HepG2 (cell line): ENCODE measurements around the gene FAM222B. TPM values are rescaled to one million over a fixed set of nuclear protein-coding genes. Genes with fewer than 3 reads are reported as not detected.
A peak's percentile ranks its signal among the peaks of the same experiment; 100 is the strongest.

Experiments
- CREB1 ChIP-seq, 2 experiments: fragments of 450-650 bp in 1 of 2; IDR thresholded peaks; 2 replicates each; pipeline ENCODE4 v1.6.1; 2016 to 2017; ENCODE audit warnings: control low read depth in 1 of 2, mild to moderate bottlenecking in 1 of 2, missing compliant biosample characterization in 1 of 2, missing genetic modification characterization in 1 of 2
- ELF1 ChIP-seq: sonication (generic); formaldehyde crosslinking; IDR thresholded peaks from 2 replicates; pipeline ENCODE4 v1.4.0; 2020; ENCODE audit warnings: missing genetic modification reagents
- HOXA9 ChIP-seq: sonication (generic); formaldehyde crosslinking; IDR thresholded peaks from 2 replicates; pipeline ENCODE4 v1.8.1; 2022; ENCODE audit warnings: missing genetic modification reagents, mild to moderate bottlenecking, moderate library complexity, borderline replicate concordance
- PHF21A ChIP-seq: sonication (generic); formaldehyde crosslinking; IDR thresholded peaks from 2 replicates; pipeline ENCODE4 v1.5.0; 2020; ENCODE audit warnings: mild to moderate bottlenecking, missing genetic modification reagents
- RARG ChIP-seq: sonication (generic); formaldehyde crosslinking; IDR thresholded peaks from 2 replicates; pipeline ENCODE4 v1.4.0; 2020; ENCODE audit warnings: low read depth, mild to moderate bottlenecking, missing genetic modification reagents
- SP2 ChIP-seq: sonication (generic); formaldehyde crosslinking; IDR thresholded peaks from 2 replicates; pipeline ENCODE4 v1.5.1; 2020; ENCODE audit warnings: mild to moderate bottlenecking, missing genetic modification reagents
- ZNF552 ChIP-seq: sonication (generic); formaldehyde crosslinking; IDR thresholded peaks from 2 replicates; pipeline ENCODE4 v1.9.0; 2022; ENCODE audit warnings: missing genetic modification reagents, mild to moderate bottlenecking, borderline replicate concordance
- ZNF652 ChIP-seq: IDR thresholded peaks from 2 replicates; pipeline ENCODE4 v1.6.1; 2016; ENCODE audit warnings: low read depth, borderline replicate concordance
- ZNF772 ChIP-seq: sonication (generic); formaldehyde crosslinking; IDR thresholded peaks from 2 replicates; pipeline ENCODE4 v1.5.0; 2020; ENCODE audit warnings: mild to moderate bottlenecking, missing genetic modification reagents
- ZNF878 ChIP-seq: sonication (generic); formaldehyde crosslinking; IDR thresholded peaks from 2 replicates; pipeline ENCODE4 v1.8.1; 2023; ENCODE audit warnings: mild to moderate bottlenecking, missing genetic modification reagents, moderate library complexity
- polyA plus RNA-seq, 8 experiments: library from polyadenylated mRNA; depleted of rRNA in 3 of 8; stranded (reverse) in 7 of 8; unstranded in 1 of 8; fragments of >200 nt; fragmentation: Illumina TruSeq in 4 of 8; extraction: Trizol in 4 of 8; gene quantifications; 2 replicates each; pipeline versions ENCODE4 v1.2.1 to v1.2.3, GENCODE V29; 2011 to 2016; ENCODE audit warnings: low read depth in 4 of 8, missing spikeins in 1 of 8, mixed read lengths in 1 of 8; ENCODE audit not compliant: insufficient read depth in 1 of 8
- total RNA-seq, 5 experiments: library from RNA; depleted of rRNA; stranded (reverse); fragments of >200 nt; fragmentation: Illumina TruSeq; extraction: Trizol; gene quantifications; 2 replicates each; pipeline ENCODE4 v1.2.3, GENCODE V29; 2016; ENCODE audit warnings: low read depth in 1 of 5
- TF ChIP-seq, protein P1 (sequence below): sonication (generic); formaldehyde crosslinking; IDR thresholded peaks from 2 replicates; pipeline ENCODE4 v1.5.0; 2020; ENCODE audit warnings: mild to moderate bottlenecking, missing genetic modification reagents
- TF ChIP-seq, protein P2 (sequence below): sonication (generic); formaldehyde crosslinking; IDR thresholded peaks from 2 replicates; pipeline ENCODE4 v1.9.0; 2021; ENCODE audit warnings: missing genetic modification reagents, borderline replicate concordance
- TF ChIP-seq, protein P3 (sequence below): sonication (generic); formaldehyde crosslinking; IDR thresholded peaks from 2 replicates; pipeline ENCODE4 v1.4.0; 2020; ENCODE audit warnings: missing genetic modification reagents, borderline replicate concordance
- TF ChIP-seq, protein P4 (sequence below): sonication (generic); IDR thresholded peaks from 2 replicates; pipeline ENCODE4 v1.6.1; 2016; ENCODE audit warnings: low read depth, borderline replicate concordance
- TF ChIP-seq, protein P5 (sequence below): sonication (generic); formaldehyde crosslinking; IDR thresholded peaks from 2 replicates; pipeline ENCODE4 v1.4.0; 2020; ENCODE audit warnings: missing genetic modification reagents; ENCODE audit errors: not compliant biosample characterization

Gene FAM222B
- total and polyA plus RNA-seq, 2 of the 13 experiments (the other 11 are each of a cell fraction or from before 2014, with no cell fraction given): 3.5 to 7.3 TPM

DNA sequence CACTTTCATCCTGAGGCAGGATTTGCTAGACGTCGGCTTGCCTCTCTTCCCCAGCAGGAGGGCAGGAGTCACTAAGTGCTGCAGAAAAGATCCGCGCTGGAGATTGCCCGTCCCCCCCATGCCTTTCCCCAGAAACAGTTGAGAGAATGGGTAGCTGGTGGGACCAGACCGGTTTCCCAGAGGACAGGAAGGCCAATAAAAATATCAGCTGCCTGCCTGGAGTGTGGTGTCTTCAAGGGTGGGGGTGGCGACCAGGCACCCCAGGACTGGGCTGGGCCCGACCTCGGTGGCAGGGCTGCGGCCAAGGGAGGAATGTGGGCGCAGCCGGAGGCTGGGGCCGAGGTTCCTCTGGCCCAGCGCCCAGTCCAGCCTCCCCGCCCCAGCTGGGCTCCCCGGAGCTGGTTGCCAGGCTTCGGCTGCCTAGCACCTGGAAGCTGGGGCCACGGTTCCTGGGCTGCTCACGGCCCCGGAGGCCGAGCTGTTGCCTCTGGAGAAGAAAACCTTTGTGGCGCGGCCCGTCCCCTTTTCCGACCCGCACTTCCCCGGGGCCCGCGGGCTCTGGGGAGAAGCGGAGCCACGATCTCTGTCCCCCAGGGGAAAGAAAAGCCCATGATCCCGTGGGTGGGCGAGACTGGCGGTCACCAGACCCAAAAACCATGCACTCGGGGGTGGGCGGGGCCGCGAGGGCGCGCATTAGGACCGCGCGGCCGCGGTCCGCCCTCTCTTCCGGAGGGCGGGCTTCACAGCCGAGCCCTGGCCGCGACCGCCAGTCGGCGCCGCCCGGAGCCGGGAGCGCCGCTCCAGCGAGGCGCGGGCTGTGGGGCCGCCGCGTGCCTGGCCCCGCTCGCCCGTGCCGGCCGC is 99.1 kb downstream of the FAM222B start, which contains the start of gene TRAF4 (continued):
- TF ChIP-seq, protein P1, sequence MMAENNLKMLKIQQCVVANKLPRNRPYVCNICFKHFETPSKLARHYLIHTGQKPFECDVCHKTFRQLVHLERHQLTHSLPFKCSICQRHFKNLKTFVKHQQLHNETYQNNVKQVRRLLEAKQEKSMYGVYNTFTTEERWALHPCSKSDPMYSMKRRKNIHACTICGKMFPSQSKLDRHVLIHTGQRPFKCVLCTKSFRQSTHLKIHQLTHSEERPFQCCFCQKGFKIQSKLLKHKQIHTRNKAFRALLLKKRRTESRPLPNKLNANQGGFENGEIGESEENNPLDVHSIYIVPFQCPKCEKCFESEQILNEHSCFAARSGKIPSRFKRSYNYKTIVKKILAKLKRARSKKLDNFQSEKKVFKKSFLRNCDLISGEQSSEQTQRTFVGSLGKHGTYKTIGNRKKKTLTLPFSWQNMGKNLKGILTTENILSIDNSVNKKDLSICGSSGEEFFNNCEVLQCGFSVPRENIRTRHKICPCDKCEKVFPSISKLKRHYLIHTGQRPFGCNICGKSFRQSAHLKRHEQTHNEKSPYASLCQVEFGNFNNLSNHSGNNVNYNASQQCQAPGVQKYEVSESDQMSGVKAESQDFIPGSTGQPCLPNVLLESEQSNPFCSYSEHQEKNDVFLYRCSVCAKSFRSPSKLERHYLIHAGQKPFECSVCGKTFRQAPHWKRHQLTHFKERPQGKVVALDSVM (CRISPR knock-in tag): peak; percentile 66
- TF ChIP-seq ZNF878 (CRISPR knock-in tag) (no peak), ELF1 (CRISPR knock-in tag) (no peak), CREB1 (IDR thresholded peaks at IDR 0.05) (no peak), CREB1 (CRISPR knock-in tag; IDR thresholded peaks at IDR 0.05) (no peak), ZNF772 (CRISPR knock-in tag) (no peak), HOXA9 (CRISPR knock-in tag) (no peak), PHF21A (CRISPR knock-in tag) (no peak; the same call in 1 of the 2 replicates), ZNF652 (no peak), ZNF552 (no peak), SP2 (CRISPR knock-in tag) (no peak), RARG (CRISPR knock-in tag) (no peak)
- TF ChIP-seq, protein P2, sequence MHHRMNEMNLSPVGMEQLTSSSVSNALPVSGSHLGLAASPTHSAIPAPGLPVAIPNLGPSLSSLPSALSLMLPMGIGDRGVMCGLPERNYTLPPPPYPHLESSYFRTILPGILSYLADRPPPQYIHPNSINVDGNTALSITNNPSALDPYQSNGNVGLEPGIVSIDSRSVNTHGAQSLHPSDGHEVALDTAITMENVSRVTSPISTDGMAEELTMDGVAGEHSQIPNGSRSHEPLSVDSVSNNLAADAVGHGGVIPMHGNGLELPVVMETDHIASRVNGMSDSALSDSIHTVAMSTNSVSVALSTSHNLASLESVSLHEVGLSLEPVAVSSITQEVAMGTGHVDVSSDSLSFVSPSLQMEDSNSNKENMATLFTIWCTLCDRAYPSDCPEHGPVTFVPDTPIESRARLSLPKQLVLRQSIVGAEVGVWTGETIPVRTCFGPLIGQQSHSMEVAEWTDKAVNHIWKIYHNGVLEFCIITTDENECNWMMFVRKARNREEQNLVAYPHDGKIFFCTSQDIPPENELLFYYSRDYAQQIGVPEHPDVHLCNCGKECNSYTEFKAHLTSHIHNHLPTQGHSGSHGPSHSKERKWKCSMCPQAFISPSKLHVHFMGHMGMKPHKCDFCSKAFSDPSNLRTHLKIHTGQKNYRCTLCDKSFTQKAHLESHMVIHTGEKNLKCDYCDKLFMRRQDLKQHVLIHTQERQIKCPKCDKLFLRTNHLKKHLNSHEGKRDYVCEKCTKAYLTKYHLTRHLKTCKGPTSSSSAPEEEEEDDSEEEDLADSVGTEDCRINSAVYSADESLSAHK: no peak
- TF ChIP-seq, protein P3, sequence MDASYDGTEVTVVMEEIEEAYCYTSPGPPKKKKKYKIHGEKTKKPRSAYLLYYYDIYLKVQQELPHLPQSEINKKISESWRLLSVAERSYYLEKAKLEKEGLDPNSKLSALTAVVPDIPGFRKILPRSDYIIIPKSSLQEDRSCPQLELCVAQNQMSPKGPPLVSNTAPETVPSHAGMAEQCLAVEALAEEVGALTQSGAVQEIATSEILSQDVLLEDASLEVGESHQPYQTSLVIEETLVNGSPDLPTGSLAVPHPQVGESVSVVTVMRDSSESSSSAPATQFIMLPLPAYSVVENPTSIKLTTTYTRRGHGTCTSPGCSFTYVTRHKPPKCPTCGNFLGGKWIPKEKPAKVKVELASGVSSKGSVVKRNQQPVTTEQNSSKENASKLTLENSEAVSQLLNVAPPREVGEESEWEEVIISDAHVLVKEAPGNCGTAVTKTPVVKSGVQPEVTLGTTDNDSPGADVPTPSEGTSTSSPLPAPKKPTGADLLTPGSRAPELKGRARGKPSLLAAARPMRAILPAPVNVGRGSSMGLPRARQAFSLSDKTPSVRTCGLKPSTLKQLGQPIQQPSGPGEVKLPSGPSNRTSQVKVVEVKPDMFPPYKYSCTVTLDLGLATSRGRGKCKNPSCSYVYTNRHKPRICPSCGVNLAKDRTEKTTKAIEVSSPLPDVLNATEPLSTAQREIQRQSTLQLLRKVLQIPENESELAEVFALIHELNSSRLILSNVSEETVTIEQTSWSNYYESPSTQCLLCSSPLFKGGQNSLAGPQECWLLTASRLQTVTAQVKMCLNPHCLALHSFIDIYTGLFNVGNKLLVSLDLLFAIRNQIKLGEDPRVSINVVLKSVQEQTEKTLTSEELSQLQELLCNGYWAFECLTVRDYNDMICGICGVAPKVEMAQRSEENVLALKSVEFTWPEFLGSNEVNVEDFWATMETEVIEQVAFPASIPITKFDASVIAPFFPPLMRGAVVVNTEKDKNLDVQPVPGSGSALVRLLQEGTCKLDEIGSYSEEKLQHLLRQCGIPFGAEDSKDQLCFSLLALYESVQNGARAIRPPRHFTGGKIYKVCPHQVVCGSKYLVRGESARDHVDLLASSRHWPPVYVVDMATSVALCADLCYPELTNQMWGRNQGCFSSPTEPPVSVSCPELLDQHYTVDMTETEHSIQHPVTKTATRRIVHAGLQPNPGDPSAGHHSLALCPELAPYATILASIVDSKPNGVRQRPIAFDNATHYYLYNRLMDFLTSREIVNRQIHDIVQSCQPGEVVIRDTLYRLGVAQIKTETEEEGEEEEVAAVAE (CRISPR knock-in tag): no peak; the same call in 1 of the 2 replicates
- TF ChIP-seq, protein P4, sequence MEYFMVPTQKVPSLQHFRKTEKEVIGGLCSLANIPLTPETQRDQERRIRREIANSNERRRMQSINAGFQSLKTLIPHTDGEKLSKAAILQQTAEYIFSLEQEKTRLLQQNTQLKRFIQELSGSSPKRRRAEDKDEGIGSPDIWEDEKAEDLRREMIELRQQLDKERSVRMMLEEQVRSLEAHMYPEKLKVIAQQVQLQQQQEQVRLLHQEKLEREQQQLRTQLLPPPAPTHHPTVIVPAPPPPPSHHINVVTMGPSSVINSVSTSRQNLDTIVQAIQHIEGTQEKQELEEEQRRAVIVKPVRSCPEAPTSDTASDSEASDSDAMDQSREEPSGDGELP: peak; percentile 60; the same call in 1 of the 2 replicates
- TF ChIP-seq, protein P5, sequence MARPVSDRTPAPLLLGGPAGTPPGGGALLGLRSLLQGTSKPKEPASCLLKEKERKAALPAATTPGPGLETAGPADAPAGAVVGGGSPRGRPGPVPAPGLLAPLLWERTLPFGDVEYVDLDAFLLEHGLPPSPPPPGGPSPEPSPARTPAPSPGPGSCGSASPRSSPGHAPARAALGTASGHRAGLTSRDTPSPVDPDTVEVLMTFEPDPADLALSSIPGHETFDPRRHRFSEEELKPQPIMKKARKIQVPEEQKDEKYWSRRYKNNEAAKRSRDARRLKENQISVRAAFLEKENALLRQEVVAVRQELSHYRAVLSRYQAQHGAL: no peak
